SHP77 treated with DMSO at 0.1 percent for 48 hours (cell line): ENCODE data around the gene CNFN.

Experiments used
- DNase-seq: peaks from one replicate; lab custom pipeline; 2025; lab: John Stamatoyannopoulos, UW

Gene CNFN

GRCh38 chr19:42374826-42375376 is 15.2 kb downstream of the CNFN start:
- no peak for DNase-seq

- no peak for DNase-seq
Observed at GRCh38 chr19:42370626-42371175, 19.4 kb downstream of the CNFN start.

GRCh38 chr19:42370068-42370520 is 20.0 kb downstream of the CNFN start:
- DNase-seq: no peak

GRCh38 chr19:42369433-42370067 is 20.5 kb downstream of the CNFN start:
- no peak for DNase-seq

- DNase-seq: no peak
Observed at GRCh38 chr19:42368765-42369164, 21.3 kb downstream of the CNFN start.

- no peak for DNase-seq
Observed at GRCh38 chr19:42368360-42368759, 21.7 kb downstream of the CNFN start.

- no peak for DNase-seq
Observed at GRCh38 chr19:42367929-42368328, 22.2 kb downstream of the CNFN start.

GRCh38 chr19:42366673-42367072 is 23.4 kb downstream of the CNFN start:
- no peak for DNase-seq

- DNase-seq: no peak
Observed at GRCh38 chr19:42363614-42364346, 26.3 kb downstream of the CNFN start.

- no peak for DNase-seq
Observed at GRCh38 chr19:42362891-42363440, 27.1 kb downstream of the CNFN start.

- DNase-seq: no peak
Observed at GRCh38 chr19:42362342-42362741, 27.8 kb downstream of the CNFN start.

- no peak for DNase-seq
Observed at GRCh38 chr19:42361545-42361910, 28.6 kb downstream of the CNFN start.

- no peak for DNase-seq
Observed at GRCh38 chr19:42360787-42361544, 29.1 kb downstream of the CNFN start.

GRCh38 chr19:42357290-42357689 is 32.8 kb downstream of the CNFN start:
- no peak for DNase-seq

GRCh38 chr19:42356686-42357085 is 33.4 kb downstream of the CNFN start:
- no peak for DNase-seq

GRCh38 chr19:42355896-42356295 is 34.2 kb downstream of the CNFN start:
- no peak for DNase-seq

- no peak for DNase-seq
Observed at GRCh38 chr19:42353341-42354015, 36.6 kb downstream of the CNFN start.

- no peak for DNase-seq
Observed at GRCh38 chr19:42352301-42353259, 37.5 kb downstream of the CNFN start.

GRCh38 chr19:42351079-42351735 is 38.9 kb downstream of the CNFN start:
- DNase-seq: no peak

- no peak for DNase-seq
Observed at GRCh38 chr19:42350417-42350816, 39.7 kb downstream of the CNFN start.
